Stimulated activated effector memory CD8-positive, alpha-beta T cell treated with anti-CD3 and anti-CD28 coated beads, Interleukin-12 subunit alpha, Interleukin-12 subunit beta, amount 100 ng/mL, for 72 hours (primary cell): ENCODE data around the gene C1GALT1C1.
"Not testable (repeated sequence)": the region's sequence is repeated elsewhere in the genome, so short reads cannot be mapped to it uniquely, and the experiment has no call there.

ENCODE experiments used
- ATAC-seq: fragments of 150-1000 bp; cut with Tn5 transposase; 2 replicates; pipeline ENCODE4 v1.10.0; 2021
- DNase-seq, 2 donors: peaks; one replicate each; pipeline ENCODE4 v3.0.0; 2021 to 2022; ENCODE audit warnings: low spot score in 2 of 2
- H3K27ac Mint-ChIP-seq: one replicate; pipeline ENCODE4 v1.8.0; 2022; ENCODE audit warnings: mild to moderate bottlenecking, mixed read lengths
- H3K36me3 Mint-ChIP-seq: one replicate; pipeline ENCODE4 v1.8.0; 2022; ENCODE audit warnings: mild to moderate bottlenecking, mixed read lengths
- H3K4me1 Mint-ChIP-seq: one replicate; pipeline ENCODE4 v1.8.0; 2022; ENCODE audit warnings: mixed read lengths
- H3K4me3 Mint-ChIP-seq: one replicate; pipeline ENCODE4 v1.8.0; 2022; ENCODE audit warnings: mild to moderate bottlenecking, mixed read lengths
- H3K9me3 Mint-ChIP-seq: one replicate; pipeline ENCODE4 v1.8.0; 2022; ENCODE audit warnings: mixed read lengths

Gene C1GALT1C1

GRCh38 chrX:120629667-120630537 is at the start of gene C1GALT1C1:
TSS of gene C1GALT1C1 (minus strand) at chrX:120630054. CDS start at chrX:120627166, 2,888 bp downstream.
- Mint-ChIP-seq H3K9me3 (no peaks in the 10 kb centered on the region), H3K27ac (peak within 1 kb of the TSS; percentile 92), H3K4me1 (peaks cover 10% of the 10 kb centered on the region), H3K36me3 (peaks cover 6% of the 10 kb centered on the region), H3K4me3 (peak within 1 kb of the TSS; percentile 86)
- ATAC-seq: peak; percentile 96
- peak; percentile 67 to 89 for DNase-seq

GRCh38 chrX:120677004-120677652 is 47.3 kb upstream of the C1GALT1C1 start:
- peak overlapping the region; percentile 58 for H3K27ac Mint-ChIP-seq
- DNase-seq: peak in 1 of 2 donors; percentile 44
- peak; percentile 97 for ATAC-seq
- H3K9me3 Mint-ChIP-seq: peaks cover 5% of the 10 kb centered on the region
- H3K4me3 Mint-ChIP-seq: no peak overlapping the region
- peaks cover 23% of the 10 kb centered on the region for H3K4me1 Mint-ChIP-seq
- H3K36me3 Mint-ChIP-seq: no peaks in the 10 kb centered on the region

- Mint-ChIP-seq H3K9me3 (peaks cover 5% of the 10 kb centered on the region), H3K4me1 (peaks cover 14% of the 10 kb centered on the region), H3K27ac (no peak overlapping the region), H3K36me3 (no peaks in the 10 kb centered on the region), H3K4me3 (no peak overlapping the region)
- ATAC-seq (no peak), DNase-seq (no peak)
Measured at GRCh38 chrX:120672841-120673530, 43.1 kb upstream of the C1GALT1C1 start.

- DNase-seq (no peak), ATAC-seq (no peak)
- Mint-ChIP-seq H3K4me1 (peaks cover 10% of the 10 kb centered on the region), H3K9me3 (peaks cover 5% of the 10 kb centered on the region), H3K36me3 (no peaks in the 10 kb centered on the region), H3K27ac (no peak overlapping the region), H3K4me3 (no peak overlapping the region)
Measured at GRCh38 chrX:120672389-120672788, 42.5 kb upstream of the C1GALT1C1 start.

- no peak for DNase-seq
Measured at GRCh38 chrX:120671963-120672362, 42.1 kb upstream of the C1GALT1C1 start.

GRCh38 chrX:120668357-120668756 is 38.5 kb upstream of the C1GALT1C1 start:
- Mint-ChIP-seq H3K27ac (no peak overlapping the region), H3K36me3 (no peaks in the 10 kb centered on the region), H3K4me1 (peaks cover 6% of the 10 kb centered on the region), H3K9me3 (no peaks in the 10 kb centered on the region), H3K4me3 (no peak overlapping the region)
- no peak for DNase-seq
- no peak for ATAC-seq

More at GRCh38 chrX:120671963-120672362, 42.1 kb upstream of the C1GALT1C1 start:
- peaks cover 6% of the 10 kb centered on the region for H3K4me1 Mint-ChIP-seq
- peaks cover 5% of the 10 kb centered on the region for H3K9me3 Mint-ChIP-seq
- ATAC-seq: no peak
- no peaks in the 10 kb centered on the region for H3K36me3 Mint-ChIP-seq
- H3K27ac Mint-ChIP-seq: no peak overlapping the region
- H3K4me3 Mint-ChIP-seq: no peak overlapping the region

- not testable (repeated sequence) for H3K27ac Mint-ChIP-seq, H3K4me1 Mint-ChIP-seq, ATAC-seq, H3K9me3 Mint-ChIP-seq, DNase-seq, H3K4me3 Mint-ChIP-seq, H3K36me3 Mint-ChIP-seq
Measured at GRCh38 chrX:120664535-120664934, 34.7 kb upstream of the C1GALT1C1 start.

- Mint-ChIP-seq H3K36me3 (no peaks in the 10 kb centered on the region), H3K4me1 (peaks cover 6% of the 10 kb centered on the region), H3K27ac (no peak overlapping the region), H3K4me3 (no peak overlapping the region), H3K9me3 (no peaks in the 10 kb centered on the region)
- DNase-seq (no peak), ATAC-seq (no peak)
Measured at GRCh38 chrX:120664081-120664480, 34.2 kb upstream of the C1GALT1C1 start.

- Mint-ChIP-seq H3K9me3 (no peaks in the 10 kb centered on the region), H3K27ac (no peak overlapping the region), H3K4me3 (no peak overlapping the region), H3K36me3 (no peaks in the 10 kb centered on the region), H3K4me1 (peaks cover 6% of the 10 kb centered on the region)
- DNase-seq (no peak), ATAC-seq (no peak)
Measured at GRCh38 chrX:120662662-120663061, 32.8 kb upstream of the C1GALT1C1 start.

- no peak overlapping the region for H3K4me3 Mint-ChIP-seq
- H3K36me3 Mint-ChIP-seq: no peaks in the 10 kb centered on the region
- H3K27ac Mint-ChIP-seq: no peak overlapping the region
- H3K4me1 Mint-ChIP-seq: peaks cover 6% of the 10 kb centered on the region
- DNase-seq: no peak
- no peak for ATAC-seq
- H3K9me3 Mint-ChIP-seq: no peaks in the 10 kb centered on the region
Measured at GRCh38 chrX:120660637-120661036, 30.8 kb upstream of the C1GALT1C1 start.

GRCh38 chrX:120653000-120653399 is 23.1 kb upstream of the C1GALT1C1 start:
- no peaks in the 10 kb centered on the region for H3K36me3 Mint-ChIP-seq
- H3K27ac Mint-ChIP-seq: no peak overlapping the region
- ATAC-seq: no peak
- H3K9me3 Mint-ChIP-seq: no peaks in the 10 kb centered on the region
- H3K4me3 Mint-ChIP-seq: no peak overlapping the region
- no peak for DNase-seq
- H3K4me1 Mint-ChIP-seq: no peaks in the 10 kb centered on the region

- H3K27ac Mint-ChIP-seq, ATAC-seq: not testable (repeated sequence)
Measured at GRCh38 chrX:120652256-120652655, 22.4 kb upstream of the C1GALT1C1 start.

GRCh38 chrX:120647127-120647526 is 17.3 kb upstream of the C1GALT1C1 start:
- Mint-ChIP-seq H3K9me3 (no peaks in the 10 kb centered on the region), H3K4me1 (no peaks in the 10 kb centered on the region), H3K36me3 (no peaks in the 10 kb centered on the region), H3K4me3 (no peak overlapping the region), H3K27ac (no peak overlapping the region)
- ATAC-seq (no peak), DNase-seq (no peak)

More at GRCh38 chrX:120652256-120652655, 22.4 kb upstream of the C1GALT1C1 start:
- H3K4me3 Mint-ChIP-seq, H3K9me3 Mint-ChIP-seq, H3K36me3 Mint-ChIP-seq, DNase-seq, H3K4me1 Mint-ChIP-seq: not testable (repeated sequence)

GRCh38 chrX:120642871-120643270 is 13.0 kb upstream of the C1GALT1C1 start:
- no peaks in the 10 kb centered on the region for H3K4me1 Mint-ChIP-seq
- no peaks in the 10 kb centered on the region for H3K9me3 Mint-ChIP-seq
- DNase-seq (no peak), ATAC-seq (no peak)
- H3K36me3 Mint-ChIP-seq: no peaks in the 10 kb centered on the region
- no peak overlapping the region for H3K27ac Mint-ChIP-seq
- H3K4me3 Mint-ChIP-seq: no peak overlapping the region

- H3K9me3 Mint-ChIP-seq: no peaks in the 10 kb centered on the region
Measured at GRCh38 chrX:120638619-120639018, 8.8 kb upstream of the C1GALT1C1 start.

More at GRCh38 chrX:120638619-120639018, 8.8 kb upstream of the C1GALT1C1 start:
- H3K27ac Mint-ChIP-seq: no peak overlapping the region
- ATAC-seq (no peak), DNase-seq (no peak)
- H3K4me3 Mint-ChIP-seq: no peak overlapping the region
- H3K4me1 Mint-ChIP-seq: no peaks in the 10 kb centered on the region
- no peaks in the 10 kb centered on the region for H3K36me3 Mint-ChIP-seq
